HG02885 (cell line): ENCODE measurements around the gene FABP1.

ENCODE experiments used
- ATAC-seq: cut with Tn5 transposase; IDR thresholded peaks from one replicate; pipeline ENCODE4 v1.9.1; 2021; ENCODE audit warnings: mild to moderate bottlenecking; ENCODE audit not compliant: unreplicated experiment, poor library complexity

The FABP1 gene

DNA sequence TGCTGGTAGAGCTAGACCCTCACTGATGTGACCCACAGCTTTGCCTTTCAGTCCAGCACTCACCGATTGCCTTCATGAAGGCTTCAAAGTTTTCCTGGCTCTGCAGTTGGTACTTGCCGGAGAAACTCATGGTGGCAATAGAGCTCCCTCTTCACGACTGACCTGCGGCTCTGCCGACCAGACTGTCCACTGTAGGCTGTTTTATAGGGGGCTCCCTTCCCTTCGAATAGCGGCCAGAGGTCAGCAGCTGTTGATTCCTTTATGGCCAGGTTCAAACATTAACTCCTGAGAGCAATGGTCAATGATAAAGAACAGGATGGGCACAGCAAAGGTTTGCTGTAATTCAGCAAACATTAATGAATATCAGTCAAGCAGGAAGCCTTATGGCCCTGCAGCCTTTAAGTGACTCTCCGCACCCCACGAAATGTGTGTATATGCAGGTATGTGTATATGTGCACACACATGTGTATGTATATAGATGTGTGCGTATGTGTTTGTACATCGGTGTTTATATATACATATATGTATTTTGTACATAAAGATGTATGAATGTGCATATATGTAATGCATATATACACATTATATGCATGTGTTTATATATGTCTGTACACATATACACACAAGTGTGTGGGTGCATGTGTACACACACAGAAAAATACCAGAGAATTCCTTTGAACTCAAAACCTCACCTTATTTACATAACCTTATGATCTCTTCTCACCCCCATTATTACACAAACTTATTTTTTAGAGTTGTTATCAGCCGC lies at the start of gene FABP1:
Gene FABP1, minus strand, starts transcription at position 175 of the 766 bp plus-strand sequence. Its CDS starts 45 bp downstream, at position 130.
- ATAC-seq = no peak

DNA sequence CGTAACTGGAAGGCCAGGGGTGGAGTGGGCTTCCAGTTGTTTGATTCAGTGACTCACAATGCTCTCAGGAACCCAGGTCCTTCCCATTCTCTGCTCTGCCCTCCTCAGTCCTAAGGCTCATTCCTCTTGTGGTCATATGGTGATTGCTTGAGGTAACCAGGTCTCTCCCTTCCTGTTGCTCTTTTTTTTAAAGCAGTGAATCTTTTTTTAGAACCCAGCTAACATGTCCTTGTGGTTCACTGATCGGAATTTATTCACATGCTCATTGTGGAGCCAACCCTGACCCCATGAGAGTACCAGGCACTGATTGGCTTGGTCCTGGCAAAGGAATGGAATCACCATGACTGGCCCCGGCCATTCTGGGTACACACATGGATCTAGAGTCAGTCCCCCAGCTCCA lies 49.7 kb upstream of the FABP1 start:
- ATAC-seq = no peak

DNA sequence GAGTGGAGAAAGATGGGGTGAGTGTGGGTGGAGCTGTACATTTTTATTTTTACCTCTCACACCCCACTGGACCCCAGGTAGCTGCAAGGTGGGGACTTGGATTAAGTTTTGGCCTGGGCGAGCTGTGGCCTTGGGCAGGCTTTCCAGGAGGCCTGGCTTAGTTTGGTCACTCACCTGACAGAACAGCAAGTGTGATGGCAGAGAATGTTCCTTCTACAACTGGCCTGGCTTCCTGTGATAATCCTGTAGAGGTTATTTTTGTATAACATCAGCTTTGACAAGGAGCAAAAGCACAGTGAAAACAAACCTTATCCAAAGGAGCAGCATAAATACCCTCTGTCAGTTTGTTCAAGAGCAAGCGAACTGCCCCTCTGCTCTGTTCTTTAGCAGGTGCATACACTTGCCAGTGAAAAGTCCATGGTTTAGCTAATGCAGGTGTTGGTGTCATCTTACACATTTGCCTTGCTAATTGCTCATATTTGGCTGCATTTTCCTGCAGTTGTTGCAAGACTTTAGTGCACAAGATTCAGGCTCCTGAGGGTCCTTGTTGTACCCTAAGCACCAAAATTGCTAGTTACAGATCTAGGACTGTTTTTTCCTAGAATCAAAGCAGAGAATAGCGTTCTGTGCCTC lies 48.6 kb upstream of the FABP1 start:
- no peak for ATAC-seq

DNA sequence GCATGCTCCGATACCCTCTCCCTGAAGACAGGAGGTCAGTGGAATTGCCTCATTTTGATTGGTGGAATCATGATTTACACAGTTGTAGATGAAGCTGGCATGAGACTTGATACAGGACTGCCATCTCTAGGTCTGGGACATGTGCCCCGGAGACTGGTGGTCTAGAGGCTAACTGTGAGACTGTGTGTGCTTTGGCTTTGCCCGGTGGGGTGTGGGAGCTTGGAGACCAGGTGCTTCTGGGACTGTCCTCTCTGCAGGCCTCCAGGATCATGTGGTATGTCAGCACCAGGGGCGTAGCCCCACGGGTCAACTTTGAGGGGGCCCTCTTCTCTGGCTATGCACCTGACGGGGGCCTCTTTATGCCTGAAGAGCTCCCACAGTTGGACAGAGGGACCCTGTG lies 45.0 kb upstream of the FABP1 start:
- ATAC-seq = no peak

DNA sequence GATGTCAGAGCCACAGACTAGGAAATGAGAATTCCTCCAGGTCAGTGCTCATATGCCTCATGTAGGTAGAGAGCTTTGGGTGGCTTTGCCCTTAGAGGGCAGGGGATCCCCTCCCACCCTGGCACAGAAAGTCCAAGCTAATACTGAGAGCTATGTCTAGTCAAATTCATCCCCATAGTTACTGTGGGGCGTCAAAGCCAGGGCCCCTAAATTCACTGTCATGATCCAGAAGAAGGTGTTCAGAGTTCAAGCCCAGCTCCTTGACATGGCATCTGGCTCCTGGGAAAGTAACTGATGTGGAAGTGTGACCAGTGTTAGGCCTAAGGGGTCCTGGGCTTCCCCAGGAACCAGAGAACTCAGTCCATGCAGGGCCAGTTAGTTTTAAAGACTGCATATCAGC lies 44.1 kb upstream of the FABP1 start:
- no peak for ATAC-seq

DNA sequence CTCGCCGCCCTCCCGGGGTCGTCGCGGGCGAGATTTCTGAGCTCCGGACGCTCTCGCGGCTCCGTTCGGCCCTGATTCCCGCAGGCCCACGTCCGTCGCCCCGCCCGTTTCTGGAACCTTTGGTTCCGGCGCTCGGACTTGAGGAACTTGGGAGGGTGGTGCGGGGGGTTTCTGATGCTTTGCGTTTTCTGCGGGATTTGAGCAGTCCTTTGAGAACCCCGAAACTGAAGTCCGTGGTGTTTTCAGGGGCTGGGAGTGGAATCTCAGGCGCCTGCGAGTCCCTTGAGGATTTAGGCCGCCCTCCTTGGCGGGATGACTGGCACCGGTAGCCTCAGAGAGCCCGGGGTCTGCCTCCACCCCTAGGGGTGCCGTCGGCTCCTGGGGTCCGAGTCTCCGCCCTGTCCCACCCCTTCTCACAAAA lies 42.6 kb upstream of the FABP1 start:
- peak; percentile 30 for ATAC-seq

DNA sequence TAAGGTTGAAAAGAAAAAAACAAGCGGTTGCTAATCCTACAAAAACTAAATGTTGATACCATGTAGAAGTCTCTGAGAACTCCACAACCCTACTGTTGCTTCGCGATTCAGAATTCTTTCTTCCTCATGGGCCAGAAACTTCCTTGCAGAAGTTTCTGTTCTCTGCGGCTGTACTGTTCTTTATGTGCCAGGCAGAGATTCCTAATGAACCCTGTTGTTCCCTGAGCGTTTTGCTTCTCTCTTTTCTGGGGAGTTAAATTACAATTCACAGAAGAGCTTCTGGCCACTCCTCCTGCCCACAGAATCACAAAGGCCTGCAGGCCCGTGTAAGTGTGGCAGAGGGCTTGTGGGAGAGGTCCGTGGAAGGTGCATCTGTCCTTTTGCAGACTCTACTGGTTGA lies 40.5 kb upstream of the FABP1 start:
- ATAC-seq = no peak

DNA sequence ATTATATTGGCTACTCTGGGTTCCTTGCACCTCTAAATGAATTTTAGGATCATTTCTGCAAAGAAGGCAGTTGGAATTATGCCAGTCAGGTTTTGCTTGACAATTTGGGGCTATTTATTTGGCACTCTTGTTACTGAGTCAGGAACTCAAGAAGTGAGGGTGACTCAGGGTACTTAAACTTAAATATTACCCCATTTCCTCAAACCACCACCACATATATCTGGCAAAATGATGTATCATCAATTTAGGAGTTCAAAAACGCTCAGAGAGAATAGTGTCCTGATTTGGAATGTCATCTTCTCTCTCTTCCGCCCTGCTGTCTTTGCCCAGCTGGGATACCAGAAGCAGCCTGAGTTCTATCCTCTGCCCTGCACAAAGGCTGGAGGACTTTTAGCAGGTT lies 39.9 kb upstream of the FABP1 start:
- ATAC-seq = no peak

DNA sequence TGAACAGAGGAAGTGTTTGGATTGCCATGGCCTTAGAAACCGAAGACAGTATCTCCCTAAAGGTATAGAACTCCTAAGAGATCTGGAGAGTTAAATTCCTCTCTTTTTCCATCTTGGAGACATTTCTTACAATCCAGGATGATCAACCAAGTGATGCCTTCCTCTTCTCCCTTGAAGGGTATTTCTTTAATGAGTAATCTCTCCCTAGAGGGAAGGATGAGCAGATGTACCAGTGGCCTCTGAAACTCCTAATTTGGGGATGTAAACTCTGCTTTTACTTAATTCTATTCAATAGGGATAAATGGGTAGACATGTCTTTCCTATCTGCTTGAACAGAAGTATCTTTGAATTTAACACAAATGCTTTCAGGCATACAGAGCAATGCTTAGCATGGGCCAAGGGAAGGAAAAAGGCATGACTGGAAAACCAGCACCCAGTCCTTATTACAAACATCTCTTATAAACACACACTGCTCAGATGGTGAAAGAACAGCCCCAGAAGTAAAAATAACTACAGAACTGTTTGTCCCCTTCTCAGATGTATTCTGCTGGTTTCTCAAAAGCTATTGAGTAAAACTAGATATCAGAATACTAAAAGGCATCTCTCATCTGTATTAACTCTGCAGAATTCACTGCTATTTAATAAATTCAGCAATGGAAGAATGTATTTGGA lies 37.6 kb upstream of the FABP1 start:
- ATAC-seq = no peak

DNA sequence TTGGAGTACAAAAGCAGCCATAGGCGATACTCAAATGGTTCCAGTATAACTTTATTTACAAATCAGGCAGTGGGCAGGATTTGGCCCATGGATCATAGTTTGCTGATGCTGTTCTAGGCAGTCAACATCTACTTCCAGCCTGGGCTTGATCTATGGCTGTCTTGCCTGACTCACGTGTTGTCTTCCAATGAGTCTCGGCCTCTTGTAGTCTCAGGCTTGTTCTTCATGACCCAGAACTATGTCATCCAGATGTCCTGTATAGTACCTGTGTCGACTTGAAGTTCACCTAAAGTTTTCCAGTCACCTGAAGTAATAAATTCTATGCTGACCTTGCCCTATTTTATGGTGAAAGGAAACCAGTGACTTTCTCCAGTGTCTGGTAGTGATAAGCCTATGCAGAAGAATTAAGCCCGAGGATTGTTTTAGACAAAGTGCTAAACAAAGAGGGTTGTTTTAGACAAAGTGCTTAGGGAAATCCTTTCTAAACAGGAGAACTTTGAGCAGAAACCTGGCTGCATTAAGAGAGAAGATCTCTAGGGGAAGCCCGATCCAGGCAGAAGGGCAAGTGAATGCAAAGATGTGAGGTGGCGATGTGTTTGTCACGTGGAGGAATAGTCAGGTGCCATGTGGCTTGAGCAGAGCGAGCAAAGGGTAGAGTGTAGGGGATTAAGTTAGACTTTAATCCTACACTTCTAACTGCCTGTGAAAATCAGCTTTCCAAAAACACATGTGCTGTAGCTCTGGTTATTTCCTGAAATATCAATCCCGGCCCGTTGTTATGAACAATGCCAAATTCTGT lies 33.8 kb upstream of the FABP1 start:
- ATAC-seq = no peak

DNA sequence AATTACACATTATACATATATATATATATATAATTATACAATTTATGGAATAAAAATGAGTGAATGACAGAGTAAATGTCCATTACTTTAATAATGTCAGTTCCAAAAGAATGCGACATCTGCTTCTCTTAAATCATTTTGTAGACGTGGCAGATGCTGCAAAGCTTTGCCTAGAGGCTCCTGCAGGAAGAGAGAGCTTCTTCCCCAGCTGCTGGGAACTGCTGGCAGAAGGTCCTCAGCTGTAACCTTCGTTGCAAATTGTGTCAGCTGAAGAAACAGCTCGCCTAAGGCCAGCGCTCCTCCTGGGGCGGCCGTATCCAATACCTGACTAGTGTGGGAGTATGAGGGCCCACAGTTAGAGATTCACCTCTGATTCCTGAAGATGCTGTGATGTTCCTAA lies 32.7 kb upstream of the FABP1 start:
- no peak for ATAC-seq

DNA sequence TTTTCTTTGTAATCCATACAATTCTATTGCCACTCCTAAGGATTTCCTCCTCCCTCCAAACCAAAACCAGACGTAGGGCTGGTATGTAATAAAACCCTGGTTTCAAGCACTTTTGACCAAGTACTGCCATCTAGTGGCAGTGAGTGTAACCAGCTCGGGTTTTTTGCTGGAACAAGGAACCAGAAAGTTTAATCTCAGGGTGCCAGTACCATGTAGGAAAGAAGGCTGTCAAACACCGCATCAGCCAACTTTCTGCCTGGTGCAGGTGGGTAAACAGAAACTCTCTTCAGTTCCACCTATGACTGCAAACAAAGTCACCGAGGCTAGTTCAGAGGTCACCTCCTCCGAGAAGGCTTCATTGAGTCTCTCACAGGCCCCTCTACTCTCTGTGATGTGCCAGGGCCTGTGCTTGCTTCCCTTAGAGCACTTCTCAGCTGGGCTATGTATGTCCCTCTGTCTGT lies 32.1 kb upstream of the FABP1 start:
- ATAC-seq = peak; percentile 70

DNA sequence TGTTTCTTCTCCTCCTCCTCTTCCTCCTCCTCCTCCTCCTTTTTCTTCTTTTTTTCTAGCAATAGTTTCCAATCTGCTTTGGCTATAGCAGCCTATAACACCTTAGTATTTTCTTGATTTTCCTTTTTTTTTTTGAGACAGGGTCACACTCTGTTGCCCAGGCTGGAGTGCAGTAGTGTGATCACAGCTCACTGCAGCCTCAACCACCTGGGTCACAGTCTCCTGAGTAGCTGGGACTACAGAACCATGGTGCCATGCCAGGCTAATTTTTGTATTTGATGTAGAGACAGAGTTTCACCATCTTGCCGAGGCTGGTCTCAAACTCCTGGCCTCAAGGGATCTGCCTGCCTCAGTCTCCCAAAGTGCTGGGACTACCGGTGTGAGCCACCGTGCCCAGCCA lies 31.6 kb upstream of the FABP1 start:
- ATAC-seq = no peak

DNA sequence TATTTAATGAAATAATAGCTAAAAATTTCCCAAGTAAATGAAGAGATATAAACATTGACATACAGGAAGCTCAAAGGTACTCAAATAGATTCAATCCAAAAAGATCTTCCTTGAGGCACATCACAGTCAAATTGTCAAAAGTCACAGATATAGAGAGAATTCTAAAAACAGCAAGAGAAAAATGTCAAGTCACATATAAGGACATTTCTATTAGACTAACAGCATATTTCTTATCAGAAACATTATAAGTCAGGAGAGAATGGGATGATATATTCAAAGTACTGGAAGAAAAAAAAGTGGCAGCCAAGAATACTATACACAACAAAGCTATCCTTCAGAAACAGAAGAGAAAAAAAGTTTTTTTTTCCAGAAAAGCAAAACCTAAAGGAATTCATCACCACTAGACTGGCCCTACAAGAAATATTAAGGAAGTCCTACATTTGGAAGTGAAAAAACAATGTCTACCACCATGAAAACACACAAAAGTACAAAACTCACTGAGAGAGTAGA lies 21.1 kb upstream of the FABP1 start:
- ATAC-seq = no peak

DNA sequence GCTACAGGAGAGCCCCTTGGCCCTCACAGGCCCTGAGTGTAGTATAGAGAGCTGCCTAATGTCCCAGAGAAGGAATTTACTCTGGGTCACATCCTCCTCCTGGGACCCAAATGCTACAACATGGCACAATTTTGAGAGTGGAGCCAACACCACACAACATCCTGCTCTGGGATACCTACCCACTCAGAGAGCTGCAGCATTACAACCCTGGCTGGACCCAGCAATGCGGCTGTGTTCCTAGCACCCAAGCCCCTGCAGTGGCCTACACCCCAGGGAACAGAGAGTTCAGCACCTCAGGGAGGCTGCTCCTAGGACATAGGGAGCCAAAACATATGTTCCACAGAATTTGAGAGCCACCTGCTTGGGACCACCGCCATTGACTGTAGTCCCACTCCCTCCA lies 19.3 kb upstream of the FABP1 start:
- no peak for ATAC-seq

DNA sequence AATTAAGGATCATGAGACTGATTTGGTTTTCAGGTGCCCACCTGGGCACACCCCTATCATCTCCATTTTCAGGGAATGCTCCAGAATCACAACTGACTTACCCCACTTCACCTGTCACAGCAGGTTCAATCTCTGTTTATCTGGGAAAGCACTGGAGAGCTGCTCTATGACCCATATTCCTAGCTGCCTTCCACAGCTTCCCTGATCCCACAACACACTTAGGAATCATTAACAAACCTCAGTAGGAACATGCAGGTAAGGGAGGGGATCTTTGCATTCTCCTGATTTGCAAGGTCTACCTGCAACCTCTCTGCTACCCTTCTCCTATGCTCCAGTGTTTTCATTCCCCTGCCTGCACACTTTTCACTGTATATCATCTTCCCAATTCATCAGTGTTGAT lies 18.7 kb upstream of the FABP1 start:
- ATAC-seq = no peak

DNA sequence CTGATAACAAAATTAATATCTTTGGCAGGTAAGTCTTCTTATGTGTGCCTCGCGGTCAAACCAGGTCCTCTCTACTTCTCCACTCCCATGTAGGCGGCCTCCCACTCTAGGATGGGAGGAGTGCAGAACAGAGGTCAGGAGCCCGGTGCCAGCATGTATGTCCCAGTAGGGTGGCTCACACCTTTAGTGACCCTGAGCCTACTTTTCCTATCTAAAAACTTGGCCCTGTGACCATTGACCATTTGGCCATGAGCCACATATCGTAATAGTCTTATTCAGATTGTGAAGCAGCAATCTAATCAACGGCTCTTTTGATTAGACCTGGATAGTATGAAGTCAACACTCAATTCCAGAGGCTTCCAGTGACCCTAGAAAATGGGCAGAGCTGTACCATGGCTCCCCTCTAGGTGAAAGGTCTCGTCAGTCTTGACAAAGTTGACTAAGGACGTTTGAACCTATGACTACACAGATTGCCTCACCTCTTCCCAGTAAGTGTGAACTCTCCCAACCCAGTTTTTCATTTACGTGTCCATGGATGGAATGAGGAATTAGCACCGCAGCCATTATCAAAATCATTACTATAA lies 17.1 kb upstream of the FABP1 start:
- ATAC-seq = no peak

DNA sequence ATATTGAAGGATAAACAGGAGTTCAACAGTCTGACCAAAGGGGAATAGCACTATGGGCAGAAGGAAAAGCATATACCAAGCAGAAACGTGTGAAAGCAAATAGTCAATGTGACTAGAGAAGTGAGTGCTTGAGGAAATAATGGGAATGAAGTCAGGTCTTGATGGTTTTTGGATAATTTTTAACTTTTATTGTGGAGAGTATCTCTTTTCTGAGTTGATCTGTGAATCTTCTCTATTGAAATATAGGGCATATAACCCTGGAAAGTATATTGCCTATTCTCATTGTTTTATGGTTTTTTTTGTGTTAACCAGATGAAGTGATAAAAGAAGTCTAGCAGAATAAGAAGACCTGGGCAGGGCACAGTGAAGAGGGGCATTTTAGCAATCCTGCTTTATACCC lies 16.4 kb upstream of the FABP1 start:
- no peak for ATAC-seq

DNA sequence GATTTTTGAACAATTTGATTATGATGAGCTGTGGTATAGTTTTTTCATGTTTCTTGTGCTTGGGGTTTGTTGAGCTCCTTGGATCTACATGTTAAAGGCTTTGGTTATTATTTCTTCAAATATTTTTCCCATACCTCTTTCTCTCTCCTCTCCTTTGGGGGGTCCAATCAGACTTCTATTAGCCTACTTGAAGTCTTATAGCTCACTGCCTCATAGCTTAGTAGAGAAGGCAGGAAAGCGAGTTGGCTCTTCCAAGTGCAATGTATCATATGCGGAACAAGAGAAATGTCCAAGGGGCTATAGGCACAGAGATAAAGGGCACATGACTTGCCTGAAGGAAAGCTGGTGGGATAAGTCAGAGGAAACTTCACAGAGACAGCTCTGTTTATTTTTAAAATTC lies 14.1 kb upstream of the FABP1 start:
- ATAC-seq = no peak

DNA sequence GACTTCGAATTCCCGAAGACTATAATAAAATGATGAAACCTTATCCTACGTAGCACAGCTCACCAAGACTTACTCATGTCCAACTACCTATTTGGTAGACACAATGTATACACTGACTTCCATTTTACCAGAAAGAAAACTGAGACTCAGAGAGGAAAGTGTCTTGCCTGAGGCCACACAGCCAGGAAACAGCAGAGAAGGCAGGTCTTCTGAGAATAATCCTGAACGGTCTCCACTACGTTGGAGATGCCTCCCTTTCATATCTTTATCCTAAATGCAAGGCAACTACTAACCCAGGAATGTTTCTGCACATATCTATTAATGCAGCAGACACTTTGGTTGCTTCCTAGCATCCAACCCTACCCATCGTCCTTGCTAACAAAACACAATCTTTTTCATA lies 11.9 kb upstream of the FABP1 start:
- ATAC-seq = no peak
